ENCODE results near the gene ZP4.
A peak's percentile ranks its signal among the peaks of the same experiment; 100 is the strongest.

ZP4 gene

GRCh38 chr1:237868817-237869600 lies 21.7 kb downstream of the ZP4 start:
- in situ Hi-C loops (cut with HindIII; ENCODE audit: low sequenced_read_pairs): no loop called here
- no peak overlapping the region for H3K4me3 ChIP-seq (ENCODE audit: low read depth, low read length)
- TF ChIP-seq CTCF (IDR thresholded peaks at IDR 0.05; ENCODE audit: low read depth, low read length, missing control alignments): no peak
- DNase-seq (ENCODE audit: low read depth): no peak

GRCh38 chr1:237867380-237867888 lies 23.3 kb downstream of the ZP4 start:
- H3K4me3 ChIP-seq (ENCODE audit: low read depth, low read length): no peak overlapping the region
- no peak for DNase-seq (ENCODE audit: low read depth)
- no peak for TF ChIP-seq CTCF (IDR thresholded peaks at IDR 0.05; ENCODE audit: low read depth, low read length, missing control alignments)
- in situ Hi-C loops (cut with HindIII; ENCODE audit: low sequenced_read_pairs): no loop called here

GRCh38 chr1:237864338-237865244 lies 26.1 kb downstream of the ZP4 start:
- no peak overlapping the region for H3K4me3 ChIP-seq (ENCODE audit: low read depth, low read length)
- no peak for DNase-seq (ENCODE audit: low read depth)
- in situ Hi-C loops (cut with HindIII; ENCODE audit: low sequenced_read_pairs): no loop called here
- TF ChIP-seq CTCF (IDR thresholded peaks at IDR 0.05; ENCODE audit: low read depth, low read length, missing control alignments): peak; percentile 99

DNA sequence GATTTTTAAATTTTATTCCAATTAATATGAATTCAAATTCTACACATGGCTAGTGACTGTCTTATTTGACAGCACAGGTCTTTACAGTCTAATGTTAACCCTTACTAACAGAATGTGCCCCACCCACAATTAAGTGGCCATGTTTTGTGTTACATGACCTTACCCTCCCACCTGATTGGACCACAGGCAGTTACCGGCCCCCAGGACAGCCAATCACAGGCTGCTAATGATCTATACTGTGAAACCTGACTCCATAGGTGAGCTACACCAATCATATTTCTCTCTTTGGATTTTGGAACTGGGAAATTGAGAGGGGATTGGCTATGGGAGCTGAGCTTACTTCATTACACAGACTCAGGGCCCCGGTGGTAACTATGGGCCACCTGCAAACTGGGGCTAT lies 27.5 kb downstream of the ZP4 start:
- in situ Hi-C loops (cut with HindIII; ENCODE audit: low sequenced_read_pairs): no loop called here
- TF ChIP-seq CTCF (IDR thresholded peaks at IDR 0.05; ENCODE audit: low read depth, low read length, missing control alignments): no peak
- DNase-seq (ENCODE audit: low read depth): no peak
- no peak overlapping the region for H3K4me3 ChIP-seq (ENCODE audit: low read depth, low read length)

DNA sequence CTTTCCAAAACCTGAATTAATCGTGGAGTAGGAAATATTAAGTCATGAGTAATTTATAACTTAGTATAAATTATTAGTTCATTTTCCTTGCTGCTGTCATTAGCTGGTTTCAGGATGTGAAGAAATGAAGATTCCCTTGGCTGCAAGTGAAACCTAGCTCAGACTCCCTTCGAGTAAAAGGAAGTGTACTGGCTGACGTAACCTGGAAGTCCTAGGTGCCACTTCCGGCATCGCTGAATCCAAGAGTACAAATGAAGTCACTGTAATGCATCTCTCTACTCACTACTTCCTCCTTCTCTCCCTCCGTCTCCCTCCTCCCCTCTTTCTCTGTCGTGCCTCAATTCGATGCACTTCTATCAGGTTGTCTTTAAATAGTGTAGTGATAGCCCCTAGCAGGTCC lies 28.8 kb downstream of the ZP4 start:
- in situ Hi-C loops (cut with HindIII; ENCODE audit: low sequenced_read_pairs): no loop called here
- DNase-seq (ENCODE audit: low read depth): no peak

More for the DNA sequence above, 28.8 kb downstream of the ZP4 start:
- TF ChIP-seq CTCF (IDR thresholded peaks at IDR 0.05; ENCODE audit: low read depth, low read length, missing control alignments): no peak
- H3K4me3 ChIP-seq (ENCODE audit: low read depth, low read length): no peak overlapping the region
